ENCODE measurements around the gene DDX3X.
A peak's percentile ranks its signal among the peaks of the same experiment; 100 is the strongest.
"Not testable (repeated sequence)": the region's sequence is repeated elsewhere in the genome, so short reads cannot be mapped to it uniquely, and the experiment has no call there.

Gene DDX3X

GRCh38 chrX:41333744-41334362, at the start of gene DDX3X:
Gene DDX3X, plus strand, starts transcription at chrX:41334162. Its CDS starts 91 bp downstream, at chrX:41334253.
- Histone ChIP-seq H3K4me1 (ENCODE audit: control insufficient read depth, insufficient read depth, low read length, unreplicated experiment) (peaks cover 26% of the 10 kb centered on the region), H3K79me2 (ENCODE audit: control insufficient read depth, insufficient read depth, low read length, unreplicated experiment) (peaks cover 48% of the 10 kb centered on the region), H3K27me3 (ENCODE audit: insufficient read depth, low read length) (no peaks in the 10 kb centered on the region), H3K27ac (ENCODE audit: low read depth, low read length) (peak within 1 kb of the TSS; percentile 97), H3K4me3 (ENCODE audit: low read depth, low read length) (peak within 1 kb of the TSS; percentile 92), H3K36me3 (ENCODE audit: insufficient read depth, low read length) (peaks cover 23% of the 10 kb centered on the region), H2AFZ (ENCODE audit: low read length, unreplicated experiment) (peak within 1 kb of the TSS; percentile 36)

GRCh38 chrX:41285928-41286327, 48.0 kb upstream of the DDX3X start:
- not testable (repeated sequence) for H3K4me3 ChIP-seq (ENCODE audit: low read depth, low read length); H3K79me2 ChIP-seq (ENCODE audit: control insufficient read depth, insufficient read depth, low read length, unreplicated experiment); H3K4me1 ChIP-seq (ENCODE audit: control insufficient read depth, insufficient read depth, low read length, unreplicated experiment); H3K36me3 ChIP-seq (ENCODE audit: insufficient read depth, low read length); H3K27ac ChIP-seq (ENCODE audit: low read depth, low read length); H3K27me3 ChIP-seq (ENCODE audit: insufficient read depth, low read length); H2AFZ ChIP-seq (ENCODE audit: low read length, unreplicated experiment)

- H3K79me2 ChIP-seq (ENCODE audit: control insufficient read depth, insufficient read depth, low read length, unreplicated experiment), result no peaks in the 10 kb centered on the region
- H3K36me3 ChIP-seq (ENCODE audit: insufficient read depth, low read length), result no peaks in the 10 kb centered on the region
- no peaks in the 10 kb centered on the region for H3K27me3 ChIP-seq (ENCODE audit: insufficient read depth, low read length)
Observed at GRCh38 chrX:41288641-41289040, 45.3 kb upstream of the DDX3X start.

GRCh38 chrX:41289095-41289494, 44.9 kb upstream of the DDX3X start:
- Histone ChIP-seq H3K36me3 (ENCODE audit: insufficient read depth, low read length) (no peaks in the 10 kb centered on the region), H3K4me1 (ENCODE audit: control insufficient read depth, insufficient read depth, low read length, unreplicated experiment) (no peaks in the 10 kb centered on the region), H3K27me3 (ENCODE audit: insufficient read depth, low read length) (no peaks in the 10 kb centered on the region), H3K4me3 (ENCODE audit: low read depth, low read length) (no peak overlapping the region), H2AFZ (ENCODE audit: low read length, unreplicated experiment) (no peak overlapping the region), H3K79me2 (ENCODE audit: control insufficient read depth, insufficient read depth, low read length, unreplicated experiment) (no peaks in the 10 kb centered on the region), H3K27ac (ENCODE audit: low read depth, low read length) (no peak overlapping the region)

More at GRCh38 chrX:41288641-41289040, 45.3 kb upstream of the DDX3X start:
- Histone ChIP-seq H3K4me3 (ENCODE audit: low read depth, low read length) (no peak overlapping the region), H3K27ac (ENCODE audit: low read depth, low read length) (no peak overlapping the region), H2AFZ (ENCODE audit: low read length, unreplicated experiment) (no peak overlapping the region), H3K4me1 (ENCODE audit: control insufficient read depth, insufficient read depth, low read length, unreplicated experiment) (no peaks in the 10 kb centered on the region)

DNA sequence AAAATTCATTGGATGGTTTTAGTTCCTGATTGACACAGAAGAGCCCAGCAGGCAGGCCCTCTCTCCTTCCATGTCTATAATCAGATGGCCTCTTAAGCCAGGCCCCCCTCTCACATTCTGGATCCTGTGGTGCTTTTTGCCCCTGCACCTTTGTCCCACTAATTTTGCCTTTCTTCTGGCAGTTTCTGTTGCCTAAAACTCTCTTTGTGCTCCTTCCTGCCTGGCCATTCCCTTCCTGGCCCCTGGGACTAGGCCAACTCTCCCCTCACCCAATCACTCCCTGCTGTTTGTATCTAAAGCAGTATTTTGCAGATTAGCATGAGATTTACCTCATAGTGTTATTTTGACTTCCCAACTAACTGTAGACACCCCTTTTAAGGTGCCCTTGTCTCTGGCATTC, 42.7 kb upstream of the DDX3X start:
- Histone ChIP-seq H3K27me3 (ENCODE audit: insufficient read depth, low read length) (no peaks in the 10 kb centered on the region), H3K36me3 (ENCODE audit: insufficient read depth, low read length) (no peaks in the 10 kb centered on the region), H3K79me2 (ENCODE audit: control insufficient read depth, insufficient read depth, low read length, unreplicated experiment) (no peaks in the 10 kb centered on the region), H3K4me3 (ENCODE audit: low read depth, low read length) (no peak overlapping the region), H3K27ac (ENCODE audit: low read depth, low read length) (no peak overlapping the region), H3K4me1 (ENCODE audit: control insufficient read depth, insufficient read depth, low read length, unreplicated experiment) (no peaks in the 10 kb centered on the region), H2AFZ (ENCODE audit: low read length, unreplicated experiment) (no peak overlapping the region)

DNA sequence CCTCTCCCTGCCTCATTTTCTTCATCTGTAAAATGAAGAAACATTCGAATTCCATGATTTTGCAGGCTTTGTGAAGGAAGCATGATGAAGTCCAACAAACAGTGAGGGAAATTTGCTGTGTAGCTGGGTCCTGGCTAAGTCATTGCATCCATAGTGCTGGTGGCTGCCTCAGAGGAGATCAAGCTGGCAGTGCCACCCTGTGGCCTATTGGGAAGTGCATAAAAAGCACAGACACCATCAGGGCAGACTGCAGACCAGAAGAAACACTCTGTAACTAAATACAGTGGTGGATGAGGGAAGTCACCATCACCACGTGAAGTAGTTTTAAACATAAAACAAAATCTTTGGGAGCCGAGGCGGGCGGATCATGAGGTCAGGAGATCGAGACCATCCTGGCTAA, 40.7 kb upstream of the DDX3X start:
- H3K36me3 ChIP-seq (ENCODE audit: insufficient read depth, low read length), result no peaks in the 10 kb centered on the region
- no peak overlapping the region for H3K4me3 ChIP-seq (ENCODE audit: low read depth, low read length)
- H3K27me3 ChIP-seq (ENCODE audit: insufficient read depth, low read length), result no peaks in the 10 kb centered on the region
- no peaks in the 10 kb centered on the region for H3K79me2 ChIP-seq (ENCODE audit: control insufficient read depth, insufficient read depth, low read length, unreplicated experiment)
- no peak overlapping the region for H2AFZ ChIP-seq (ENCODE audit: low read length, unreplicated experiment)
- peaks cover 2% of the 10 kb centered on the region for H3K4me1 ChIP-seq (ENCODE audit: control insufficient read depth, insufficient read depth, low read length, unreplicated experiment)
- H3K27ac ChIP-seq (ENCODE audit: low read depth, low read length), result no peak overlapping the region

DNA sequence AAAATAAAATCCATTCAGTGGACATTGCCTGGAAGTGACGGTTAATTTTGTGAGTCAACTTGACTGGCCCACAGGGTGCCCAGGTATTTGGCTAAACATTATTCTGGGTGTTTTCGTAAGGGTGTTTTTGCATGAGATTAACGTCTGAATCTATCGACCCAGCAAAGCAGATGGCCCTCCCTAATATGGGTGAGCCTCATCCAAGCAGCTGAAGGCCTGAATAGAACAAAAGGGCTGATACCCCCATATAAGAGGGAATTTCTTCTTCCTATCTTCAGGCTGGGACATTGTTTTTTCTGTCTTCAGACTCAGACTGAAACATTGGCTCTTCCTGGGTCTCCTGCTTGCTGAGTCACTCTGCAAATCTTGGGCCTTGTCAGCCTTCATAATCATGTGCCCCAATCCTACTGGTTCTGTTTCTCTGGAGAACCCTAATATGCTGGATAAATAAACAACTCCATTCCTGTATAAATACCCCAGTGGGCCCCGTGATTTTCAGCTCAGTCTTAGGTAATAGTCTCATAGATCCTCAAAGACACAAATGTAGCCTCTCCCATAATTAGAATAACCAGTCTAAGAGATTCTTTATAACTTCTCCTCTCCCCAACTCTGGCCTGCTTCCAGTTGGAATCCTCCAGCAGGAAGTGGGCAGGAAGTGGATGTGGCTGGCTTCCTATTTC, 33.1 kb upstream of the DDX3X start:
- no peaks in the 10 kb centered on the region for H3K27me3 ChIP-seq (ENCODE audit: insufficient read depth, low read length)
- peak overlapping the region; percentile 87 for H3K27ac ChIP-seq (ENCODE audit: low read depth, low read length)
- H3K79me2 ChIP-seq (ENCODE audit: control insufficient read depth, insufficient read depth, low read length, unreplicated experiment), result no peaks in the 10 kb centered on the region
- H3K4me3 ChIP-seq (ENCODE audit: low read depth, low read length), result no peak overlapping the region
- H3K36me3 ChIP-seq (ENCODE audit: insufficient read depth, low read length), result no peaks in the 10 kb centered on the region
- peaks cover 24% of the 10 kb centered on the region for H3K4me1 ChIP-seq (ENCODE audit: control insufficient read depth, insufficient read depth, low read length, unreplicated experiment)
- H2AFZ ChIP-seq (ENCODE audit: low read length, unreplicated experiment), result no peak overlapping the region

DNA sequence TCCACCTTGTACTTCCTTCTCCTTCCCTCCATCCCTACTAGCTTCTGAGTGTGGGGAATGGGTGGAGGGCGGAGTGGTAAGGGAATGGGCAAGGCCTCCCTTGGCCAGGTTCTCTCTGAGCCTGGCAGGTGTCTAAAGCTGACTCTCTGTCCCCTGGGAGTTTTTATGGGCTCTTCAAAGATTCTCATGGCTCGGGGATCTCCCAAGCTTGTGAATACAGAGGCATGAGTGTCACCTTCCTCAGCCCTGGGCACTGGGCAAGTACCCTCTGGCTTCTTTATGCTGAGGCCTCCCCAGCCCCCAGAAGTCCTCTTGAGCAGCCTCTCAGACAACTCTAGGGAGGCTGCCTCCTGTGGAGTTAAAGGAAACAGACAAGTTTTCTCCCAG, 32.5 kb upstream of the DDX3X start:
- Histone ChIP-seq H2AFZ (ENCODE audit: low read length, unreplicated experiment) (no peak overlapping the region), H3K79me2 (ENCODE audit: control insufficient read depth, insufficient read depth, low read length, unreplicated experiment) (no peaks in the 10 kb centered on the region), H3K36me3 (ENCODE audit: insufficient read depth, low read length) (no peaks in the 10 kb centered on the region), H3K27me3 (ENCODE audit: insufficient read depth, low read length) (no peaks in the 10 kb centered on the region), H3K4me1 (ENCODE audit: control insufficient read depth, insufficient read depth, low read length, unreplicated experiment) (peaks cover 24% of the 10 kb centered on the region), H3K27ac (ENCODE audit: low read depth, low read length) (peak overlapping the region; percentile 87), H3K4me3 (ENCODE audit: low read depth, low read length) (no peak overlapping the region)

DNA sequence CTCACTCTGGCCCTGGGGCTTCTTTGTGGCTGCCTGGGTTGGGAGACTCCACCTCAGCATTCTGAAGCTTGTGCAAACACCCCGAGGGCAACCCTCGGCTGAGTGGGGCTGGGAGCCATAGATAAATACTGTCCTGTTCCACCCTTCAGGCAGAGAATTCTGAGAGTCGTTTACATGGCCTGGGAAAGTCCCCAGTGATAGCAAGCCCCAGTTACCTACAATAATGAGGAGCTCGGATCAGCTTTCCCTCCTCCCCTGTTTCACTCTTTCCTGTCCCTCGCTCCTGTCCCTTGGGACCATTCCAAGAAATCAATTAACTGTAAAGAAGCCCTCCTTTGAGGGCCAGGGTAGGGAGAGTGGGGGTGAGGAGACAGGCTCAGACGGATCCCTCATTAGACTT, 31.6 kb upstream of the DDX3X start:
- Histone ChIP-seq H3K27me3 (ENCODE audit: insufficient read depth, low read length) (no peaks in the 10 kb centered on the region), H3K36me3 (ENCODE audit: insufficient read depth, low read length) (no peaks in the 10 kb centered on the region), H3K4me1 (ENCODE audit: control insufficient read depth, insufficient read depth, low read length, unreplicated experiment) (peaks cover 24% of the 10 kb centered on the region), H3K4me3 (ENCODE audit: low read depth, low read length) (no peak overlapping the region), H3K79me2 (ENCODE audit: control insufficient read depth, insufficient read depth, low read length, unreplicated experiment) (no peaks in the 10 kb centered on the region), H2AFZ (ENCODE audit: low read length, unreplicated experiment) (no peak overlapping the region), H3K27ac (ENCODE audit: low read depth, low read length) (no peak overlapping the region)

DNA sequence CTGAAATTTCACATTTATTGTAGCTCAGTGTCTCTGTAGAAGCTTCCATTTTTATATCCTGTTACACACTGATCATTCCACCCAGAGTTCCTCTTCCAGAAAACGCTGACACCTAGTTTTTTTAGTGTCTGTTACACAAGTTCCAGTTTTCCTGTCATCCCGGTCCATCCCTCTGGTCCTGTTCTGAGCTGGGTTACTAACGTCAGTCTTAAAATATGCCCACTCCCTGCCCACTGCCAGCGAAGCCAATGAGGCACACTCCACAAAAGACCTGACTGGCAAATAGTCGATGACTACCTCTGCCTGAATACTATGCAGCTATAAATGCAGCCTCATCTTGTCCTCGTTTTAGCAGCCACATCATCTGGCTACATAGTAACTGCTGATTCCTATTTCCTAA, 30.9 kb upstream of the DDX3X start:
- Histone ChIP-seq H2AFZ (ENCODE audit: low read length, unreplicated experiment) (no peak overlapping the region), H3K79me2 (ENCODE audit: control insufficient read depth, insufficient read depth, low read length, unreplicated experiment) (no peaks in the 10 kb centered on the region), H3K4me3 (ENCODE audit: low read depth, low read length) (no peak overlapping the region), H3K36me3 (ENCODE audit: insufficient read depth, low read length) (no peaks in the 10 kb centered on the region), H3K4me1 (ENCODE audit: control insufficient read depth, insufficient read depth, low read length, unreplicated experiment) (peaks cover 24% of the 10 kb centered on the region), H3K27me3 (ENCODE audit: insufficient read depth, low read length) (no peaks in the 10 kb centered on the region), H3K27ac (ENCODE audit: low read depth, low read length) (no peak overlapping the region)

DNA sequence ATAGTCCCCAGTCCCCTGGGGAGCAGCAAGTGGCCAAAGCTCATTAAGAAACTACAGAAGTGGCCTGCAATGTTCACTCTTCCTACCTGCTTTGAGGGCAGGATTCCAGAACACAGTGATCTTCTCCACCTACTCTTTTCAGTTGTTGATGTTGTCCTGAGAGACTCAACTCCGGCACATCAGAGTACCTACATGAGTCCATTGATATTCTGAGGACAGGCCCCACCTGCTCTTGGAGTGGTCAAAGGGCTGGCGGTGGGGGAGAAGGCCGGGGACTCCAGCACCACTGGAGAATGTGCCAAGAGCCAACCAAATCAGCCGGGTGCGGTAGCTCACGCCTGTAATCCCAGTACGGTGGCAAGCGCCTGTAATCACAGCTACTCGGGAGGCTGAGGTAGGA, 29.8 kb upstream of the DDX3X start:
- Histone ChIP-seq H3K79me2 (ENCODE audit: control insufficient read depth, insufficient read depth, low read length, unreplicated experiment) (no peaks in the 10 kb centered on the region), H3K4me3 (ENCODE audit: low read depth, low read length) (no peak overlapping the region), H3K4me1 (ENCODE audit: control insufficient read depth, insufficient read depth, low read length, unreplicated experiment) (peaks cover 16% of the 10 kb centered on the region), H2AFZ (ENCODE audit: low read length, unreplicated experiment) (no peak overlapping the region), H3K36me3 (ENCODE audit: insufficient read depth, low read length) (no peaks in the 10 kb centered on the region), H3K27ac (ENCODE audit: low read depth, low read length) (no peak overlapping the region), H3K27me3 (ENCODE audit: insufficient read depth, low read length) (no peaks in the 10 kb centered on the region)

All from ACC112 (cell line).